HepG2 (cell line): ENCODE measurements around the gene CUL7. TPM values are rescaled to one million over a fixed set of nuclear protein-coding genes. Genes with fewer than 3 reads are reported as not detected.

ENCODE experiments used
- ATAC-seq: fragments of 200-7000 bp; cut with Tn5 transposase; 3 replicates; pipeline ENCODE4 v1.9.1; 2020; ENCODE audit warnings: mild to moderate bottlenecking, moderate library complexity
- BruUV-seq: library from RNA; stranded (reverse); fragments of 400-500 nt; replicated peaks from 2 replicates; lab custom pipeline; 2021; lab: Mats Ljungman, UMichigan
- CTCF ChIA-PET: fragments of 300-600 bp; formaldehyde crosslinking; extraction: SDS; loops from one replicate; lab custom pipeline; 2021; ENCODE audit warnings: low total read pairs, inconsistent platforms, low intra/inter-chr PET ratio; lab: Yijun Ruan, JAX
- POLR2A ChIA-PET: fragments of 350-600 bp; sonication (Branson Sonifier 250); formaldehyde crosslinking; loops from one replicate; lab custom pipeline; 2020; ENCODE audit warnings: antibody characterized with exemption, inconsistent platforms; lab: Yijun Ruan, JAX
- DNase-seq: peaks from one replicate; pipeline ENCODE4 v3.0.0-alpha.2; 2015; ENCODE audit warnings: low spot score
- FAIRE-seq: peaks from 3 replicates; lab custom pipeline; 2011; peaks lifted over from hg19 to GRCh38; lab: Jason Lieb, UNC
- H2AFZ ChIP-seq: one replicate; pipeline ENCODE4 v1.6.1; 2011; ENCODE audit warnings: low read length, inconsistent platforms
- H3K27ac ChIP-seq: fragments of 300-600 bp; 3 replicates; pipeline ENCODE4 v1.8.0; 2011; ENCODE audit warnings: mixed run types, mild to moderate bottlenecking, mixed read lengths, low read length, inconsistent platforms; ENCODE audit not compliant: insufficient read depth; ENCODE audit errors: extremely low read length
- H3K27me3 ChIP-seq, 2 experiments: fragments of 200-600 bp in 1 of 2; 2 replicates in 1 of 2; 3 replicates in 1 of 2; pipeline versions ENCODE4 v1.6.0 to v1.8.0; 2011; ENCODE audit warnings: low read length in 2 of 2, mild to moderate bottlenecking in 2 of 2, moderate library complexity in 2 of 2, inconsistent platforms in 1 of 2; ENCODE audit not compliant: insufficient read depth in 2 of 2, control insufficient read depth in 1 of 2
- H3K36me3 ChIP-seq, 2 experiments: fragments of 200-600 bp in 1 of 2; replicated peaks in 1 of 2; 2 replicates in 1 of 2; 3 replicates in 1 of 2; pipeline versions ENCODE4 v1.5.1 to v1.8.0; 2011; ENCODE audit warnings: low read length in 2 of 2, inconsistent platforms in 1 of 2; ENCODE audit not compliant: insufficient read depth in 2 of 2, control insufficient read depth in 1 of 2
- H3K4me1 ChIP-seq: 2 replicates; pipeline ENCODE4 v1.5.1; 2012; ENCODE audit warnings: low read length, inconsistent platforms; ENCODE audit not compliant: insufficient read depth
- H3K4me2 ChIP-seq: 2 replicates; pipeline ENCODE4 v1.6.0; 2011; ENCODE audit warnings: low read depth, low read length, inconsistent platforms
- H3K4me3 ChIP-seq, 3 experiments: fragments of 200-600 bp in 1 of 3; sonication (generic), shearing (Covaris generic) in 1 of 3; replicated peaks in 1 of 3; 2 replicates each; pipeline ENCODE4 v1.5.1; 2011 to 2016; ENCODE audit warnings: low read length in 3 of 3, inconsistent platforms in 2 of 3, low read depth in 2 of 3, mild to moderate bottlenecking in 2 of 3, control low read depth in 1 of 3, mixed read lengths in 1 of 3; ENCODE audit not compliant: insufficient read depth in 1 of 3
- H3K79me2 ChIP-seq: one replicate; pipeline ENCODE4 v1.6.1; 2011; ENCODE audit warnings: low read length, inconsistent platforms; ENCODE audit not compliant: insufficient read depth
- H3K9ac ChIP-seq: 2 replicates; pipeline ENCODE4 v1.6.0; 2011; ENCODE audit warnings: mild to moderate bottlenecking, low read depth, low read length, inconsistent platforms; ENCODE audit not compliant: insufficient read depth
- H3K9me3 ChIP-seq: 2 replicates; pipeline ENCODE4 v1.5.1; 2012; ENCODE audit warnings: mild to moderate bottlenecking, low read length
- H4K20me1 ChIP-seq: 2 replicates; pipeline ENCODE4 v1.6.0; 2011; ENCODE audit warnings: inconsistent platforms, mild to moderate bottlenecking, low read length, moderate library complexity; ENCODE audit not compliant: insufficient read depth
- BATF2 ChIP-seq: sonication (generic); formaldehyde crosslinking; IDR thresholded peaks from 2 replicates; pipeline ENCODE4 v1.8.0; 2022; ENCODE audit warnings: mild to moderate bottlenecking, missing genetic modification reagents, moderate library complexity
- GATAD2A ChIP-seq: IDR thresholded peaks from 2 replicates; pipeline ENCODE4 v1.6.1; 2016
- HBP1 ChIP-seq: IDR thresholded peaks from 2 replicates; pipeline ENCODE4 v1.6.1; 2016; ENCODE audit warnings: low read depth, control low read depth
- HINFP ChIP-seq: sonication (generic); formaldehyde crosslinking; IDR thresholded peaks from 2 replicates; pipeline ENCODE4 v1.4.0; 2020; ENCODE audit warnings: low read depth, mild to moderate bottlenecking, missing genetic modification reagents
- HNRNPK ChIP-seq: fragments of 200-400 bp; formaldehyde crosslinking; IDR thresholded peaks from 2 replicates; pipeline ENCODE4 v1.6.1; 2018; ENCODE audit warnings: low read length, low read depth, moderate library complexity, mild to moderate bottlenecking; ENCODE audit not compliant: poor library complexity, severe bottlenecking
- ISL2 ChIP-seq: sonication (generic); formaldehyde crosslinking; IDR thresholded peaks from 2 replicates; pipeline ENCODE4 v1.5.0; 2020; ENCODE audit warnings: missing genetic modification reagents
- KLF9 ChIP-seq: IDR thresholded peaks from 2 replicates; pipeline ENCODE4 v1.6.1; 2016; ENCODE audit warnings: low read depth
- NFKB2 ChIP-seq: sonication (generic); formaldehyde crosslinking; IDR thresholded peaks from 2 replicates; pipeline ENCODE4 v1.4.0; 2020; ENCODE audit warnings: missing genetic modification reagents, borderline replicate concordance
- ZBTB7A ChIP-seq: sonication (generic); formaldehyde crosslinking; IDR thresholded peaks from 2 replicates; pipeline ENCODE4 v1.8.0; 2022; ENCODE audit warnings: mild to moderate bottlenecking, missing genetic modification reagents
- ZNF224 ChIP-seq: sonication (generic); formaldehyde crosslinking; IDR thresholded peaks from 2 replicates; pipeline ENCODE4 v1.5.0; 2020; ENCODE audit warnings: mild to moderate bottlenecking, missing genetic modification reagents
- ZNF280B ChIP-seq: sonication (generic); formaldehyde crosslinking; IDR thresholded peaks from 2 replicates; pipeline ENCODE4 v1.5.0; 2020; ENCODE audit warnings: missing genetic modification reagents, mild to moderate bottlenecking, borderline replicate concordance
- ZNF34 ChIP-seq: sonication (generic); formaldehyde crosslinking; IDR thresholded peaks from 2 replicates; pipeline ENCODE4 v1.4.0; 2020; ENCODE audit warnings: mild to moderate bottlenecking, missing genetic modification reagents, borderline replicate concordance
- ZNF747 ChIP-seq: sonication (generic); formaldehyde crosslinking; IDR thresholded peaks from 2 replicates; pipeline ENCODE4 v1.8.1; 2023; ENCODE audit warnings: missing genetic modification reagents, mild to moderate bottlenecking, borderline replicate concordance
- ZSCAN21 ChIP-seq: sonication (generic); formaldehyde crosslinking; IDR thresholded peaks from 2 replicates; pipeline ENCODE4 v1.8.0; 2022; ENCODE audit warnings: mild to moderate bottlenecking, missing genetic modification reagents, moderate library complexity, borderline replicate concordance
- WGBS: methylation state at CpG from one replicate; pipeline ENCODE4 v1.1.6; 2017; ENCODE audit warnings: low lambda C conversion rate; 5-methylcytosine and 5-hydroxymethylcytosine counted together
- in situ Hi-C: cut with HindIII; loops from 2 replicates; pipeline ENCODE4 v1.10.0; 2017; ENCODE audit warnings: low pct_unique_long_range_greater_than_20kb; ENCODE audit not compliant: extremely low pct_ligation_motif_present
- intact Hi-C: fragments of 100-400 bp; cut with micrococcal nuclease; formaldehyde crosslinking; loops from one replicate; pipeline ENCODE4 v1.10.0; 2022; ENCODE audit not compliant: unreplicated experiment
- polyA plus RNA-seq, 8 experiments: library from polyadenylated mRNA; depleted of rRNA in 3 of 8; stranded (reverse) in 7 of 8; unstranded in 1 of 8; fragments of >200 nt; fragmentation: Illumina TruSeq in 4 of 8; extraction: Trizol in 4 of 8; gene quantifications; 2 replicates each; pipeline versions ENCODE4 v1.2.1 to v1.2.3, GENCODE V29; 2011 to 2016; ENCODE audit warnings: low read depth in 4 of 8, missing spikeins in 1 of 8, mixed read lengths in 1 of 8; ENCODE audit not compliant: insufficient read depth in 1 of 8
- total RNA-seq, 5 experiments: library from RNA; depleted of rRNA; stranded (reverse); fragments of >200 nt; fragmentation: Illumina TruSeq; extraction: Trizol; gene quantifications; 2 replicates each; pipeline ENCODE4 v1.2.3, GENCODE V29; 2016; ENCODE audit warnings: low read depth in 1 of 5

CUL7 gene
- total and polyA plus RNA-seq, 2 of the 13 experiments (the other 11 are each of a cell fraction or from before 2014, with no cell fraction given) = 32.0 to 60.7 TPM

GRCh38 chr6:43060034-43060754, 6.5 kb upstream of the CUL7 start (continued):
- TF ChIP-seq ZSCAN21 (CRISPR knock-in tag) = 0 out of 2 replicates have a peak, but pooled peaks have one; percentile 39
- TF ChIP-seq HNRNPK = peak; percentile 46

GRCh38 chr6:43059168-43060033, 5.8 kb upstream of the CUL7 start, which contains the start of the genes KLC4 and MRPL2:
TSS of gene KLC4 (plus strand) at chr6:43059631. CDS start at chr6:43061336, 1,705 bp downstream.
TSS of gene MRPL2 (minus strand) at chr6:43059434. CDS start at chr6:43059381, 53 bp downstream.
- H3K36me3 ChIP-seq = peaks cover 2 to 36% of the 10 kb centered on the region in 2 experiments; a peak in 4 of 5 replicates
- FAIRE-seq (peak; percentile 100), DNase-seq (peak; percentile 99), ATAC-seq (peak; percentile 82)
- H3K79me2 ChIP-seq = peaks cover 35% of the 10 kb centered on the region
- H2AFZ ChIP-seq = peak within 1 kb of the TSS; percentile 92
- intact Hi-C loops (loop anchor here (1.0 to 2.0 kb wide), 3 partner anchors 17 to 158 kb away; partner anchors contain the start of genes KLHDC3 and PTK7), in situ Hi-C loops (no loop called here)
- CTCF ChIA-PET = no interaction called here
- peaks cover 37% of the 10 kb centered on the region for H3K4me1 ChIP-seq
- H3K27ac ChIP-seq = peak within 1 kb of the TSS; percentile 91
- H4K20me1 ChIP-seq = no peaks in the 10 kb centered on the region
- peak within 1 kb of the TSS; percentile 88 for H3K9ac ChIP-seq
- no TSS peak for BruUV-seq
- WGBS = under 1% methylated on average over 41 of the region's 64 CpGs
- H3K9me3 ChIP-seq = no peaks in the 10 kb centered on the region
- H3K4me3 ChIP-seq = peak within 1 kb of the TSS; percentile 74 to 99 (median 93)
- H3K27me3 ChIP-seq = no peaks in the 10 kb centered on the region; a peak in 1 of 5 replicates
- H3K4me2 ChIP-seq = peak within 1 kb of the TSS; percentile 91
- POLR2A ChIA-PET = interaction anchor here (0.6 to 3.3 kb wide), 54 partner anchors 10 to 317 kb away, joined by 3 to 103 read pairs (median 6); partner anchors contain the start of genes CNPY3, CUL9, DNPH1 and GNMT
- no peak for TF ChIP-seq HINFP
- no peak for TF ChIP-seq ZBTB7A
- TF ChIP-seq ZNF747 (CRISPR knock-in tag) = no peak
- TF ChIP-seq NFKB2 (CRISPR knock-in tag) = no peak; the same call in 1 of the 2 replicates
- peak; percentile 87; the same call in 1 of the 2 replicates for TF ChIP-seq HBP1 (CRISPR knock-in tag)
- no peak for TF ChIP-seq BATF2 (CRISPR knock-in tag)
- TF ChIP-seq ISL2 (CRISPR knock-in tag) = peak; percentile 48; the same call in 1 of the 2 replicates
- TF ChIP-seq ZNF34 (CRISPR knock-in tag) = peak; percentile 90
- no peak for TF ChIP-seq ZNF224 (CRISPR knock-in tag)
- TF ChIP-seq ZNF280B = no peak; the same call in none of the 2 replicates
- TF ChIP-seq GATAD2A (CRISPR knock-in tag) = 0 out of 2 replicates have a peak, but pooled peaks have one; percentile 10
- no peak for TF ChIP-seq KLF9 (CRISPR knock-in tag)
